Measurements from ENCODE around the gene PPA2. TPM values are rescaled to one million over a fixed set of nuclear protein-coding genes. Genes with fewer than 3 reads are reported as not detected.

PPA2 gene
- polyA plus RNA-seq, 1 donor from 2014 or later = 151 TPM

GRCh38 chr4:105483840-105484239 lies 10.0 kb upstream of the PPA2 start:
- H2AFZ ChIP-seq (ENCODE audit: low read depth, low read length) = no peak overlapping the region
- H3K4me2 ChIP-seq (ENCODE audit: low read length) = no peak overlapping the region
- H3F3A ChIP-seq (ENCODE audit: insufficient read depth, low read length, poor library complexity, severe bottlenecking) = no peaks in the 10 kb centered on the region
- H3K9me3 ChIP-seq (ENCODE audit: low read length) = no peaks in the 10 kb centered on the region
- no peaks in the 10 kb centered on the region for H3K27me3 ChIP-seq (ENCODE audit: insufficient read depth, low read depth, low read length)
- no peaks in the 10 kb centered on the region for H3K9me2 ChIP-seq (ENCODE audit: insufficient read depth, low read length)
- H4K20me1 ChIP-seq (ENCODE audit: insufficient read depth) = no peaks in the 10 kb centered on the region
- no peak overlapping the region for H3K27ac ChIP-seq (ENCODE audit: low read length)
- no peak for TF ChIP-seq RAD21 (conservative IDR thresholded peaks at IDR 0.05)
- no peak for TF ChIP-seq REST (IDR thresholded peaks at IDR 0.05; ENCODE audit: borderline replicate concordance)
- no peak for TF ChIP-seq EZH2 (IDR thresholded peaks at IDR 0.05; ENCODE audit: borderline replicate concordance, insufficient read depth, low read length, poor library complexity, severe bottlenecking)
- TF ChIP-seq SMC3 (conservative IDR thresholded peaks at IDR 0.05; ENCODE audit: poor library complexity) = no peak
- no peak for TF ChIP-seq TAF1 (IDR thresholded peaks at IDR 0.05; ENCODE audit: low read depth)
- no peak for TF ChIP-seq EP300 (conservative IDR thresholded peaks at IDR 0.05; ENCODE audit: poor library complexity, severe bottlenecking)
- no peak for TF ChIP-seq MXI1 (conservative IDR thresholded peaks at IDR 0.05; ENCODE audit: poor library complexity, severe bottlenecking)
- TF ChIP-seq, protein P1, sequence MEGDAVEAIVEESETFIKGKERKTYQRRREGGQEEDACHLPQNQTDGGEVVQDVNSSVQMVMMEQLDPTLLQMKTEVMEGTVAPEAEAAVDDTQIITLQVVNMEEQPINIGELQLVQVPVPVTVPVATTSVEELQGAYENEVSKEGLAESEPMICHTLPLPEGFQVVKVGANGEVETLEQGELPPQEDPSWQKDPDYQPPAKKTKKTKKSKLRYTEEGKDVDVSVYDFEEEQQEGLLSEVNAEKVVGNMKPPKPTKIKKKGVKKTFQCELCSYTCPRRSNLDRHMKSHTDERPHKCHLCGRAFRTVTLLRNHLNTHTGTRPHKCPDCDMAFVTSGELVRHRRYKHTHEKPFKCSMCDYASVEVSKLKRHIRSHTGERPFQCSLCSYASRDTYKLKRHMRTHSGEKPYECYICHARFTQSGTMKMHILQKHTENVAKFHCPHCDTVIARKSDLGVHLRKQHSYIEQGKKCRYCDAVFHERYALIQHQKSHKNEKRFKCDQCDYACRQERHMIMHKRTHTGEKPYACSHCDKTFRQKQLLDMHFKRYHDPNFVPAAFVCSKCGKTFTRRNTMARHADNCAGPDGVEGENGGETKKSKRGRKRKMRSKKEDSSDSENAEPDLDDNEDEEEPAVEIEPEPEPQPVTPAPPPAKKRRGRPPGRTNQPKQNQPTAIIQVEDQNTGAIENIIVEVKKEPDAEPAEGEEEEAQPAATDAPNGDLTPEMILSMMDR (IDR thresholded peaks at IDR 0.05; ENCODE audit: poor library complexity, severe bottlenecking) = no peak
- no peak for TF ChIP-seq POLR2AphosphoS5 (IDR thresholded peaks at IDR 0.05)
- H3K79me2 ChIP-seq (replicated peaks; ENCODE audit: insufficient read depth, low read length) = no peaks in the 10 kb centered on the region
- H3K9ac ChIP-seq (ENCODE audit: low read length) = no peak overlapping the region
- H3K4me3 ChIP-seq (ENCODE audit: low read length) = no peak overlapping the region
- H3K36me3 ChIP-seq (ENCODE audit: insufficient read depth, low read length) = no peaks in the 10 kb centered on the region

DNA sequence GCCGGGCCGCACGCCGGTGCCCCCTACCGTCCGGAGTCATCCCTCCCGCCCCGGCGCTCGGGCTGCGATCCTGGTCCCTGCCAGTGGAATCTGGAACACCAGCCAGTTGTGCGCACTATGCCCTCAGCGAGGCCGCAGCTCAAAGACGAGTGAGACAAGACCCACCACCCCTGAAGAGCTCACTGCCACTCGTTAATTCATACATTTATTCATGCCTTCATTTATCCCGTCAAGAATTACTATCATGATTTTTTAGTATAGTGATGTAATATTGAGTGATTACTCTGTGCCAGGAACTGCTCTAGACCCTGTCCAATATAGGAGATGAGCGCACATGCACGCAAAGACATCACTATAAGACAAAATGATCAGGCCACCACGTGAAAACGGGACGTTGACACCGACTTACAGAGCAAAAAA lies 247 bp upstream of the PPA2 start:
- Histone ChIP-seq H4K20me1 (ENCODE audit: insufficient read depth) (no peaks in the 10 kb centered on the region), H3K4me2 (ENCODE audit: low read length) (no peak overlapping the region), H3K4me3 (ENCODE audit: low read length) (peak overlapping the region; percentile 83), H3K27me3 (ENCODE audit: insufficient read depth, low read depth, low read length) (no peaks in the 10 kb centered on the region), H3K9me2 (ENCODE audit: insufficient read depth, low read length) (no peaks in the 10 kb centered on the region), H3K36me3 (ENCODE audit: insufficient read depth, low read length) (no peaks in the 10 kb centered on the region), H3K9me3 (ENCODE audit: low read length) (no peaks in the 10 kb centered on the region), H3K79me2 (replicated peaks; ENCODE audit: insufficient read depth, low read length) (peaks cover 39% of the 10 kb centered on the region), H3K27ac (ENCODE audit: low read length) (peak overlapping the region; percentile 91), H3F3A (ENCODE audit: insufficient read depth, low read length, poor library complexity, severe bottlenecking) (no peaks in the 10 kb centered on the region), H3K9ac (ENCODE audit: low read length) (peak overlapping the region; percentile 93), H2AFZ (ENCODE audit: low read depth, low read length) (peak overlapping the region; percentile 81)
- TF ChIP-seq RAD21 (conservative IDR thresholded peaks at IDR 0.05) (peak; percentile 24), EZH2 (IDR thresholded peaks at IDR 0.05; ENCODE audit: borderline replicate concordance, insufficient read depth, low read length, poor library complexity, severe bottlenecking) (no peak), SMC3 (conservative IDR thresholded peaks at IDR 0.05; ENCODE audit: poor library complexity) (peak; percentile 73), TAF1 (IDR thresholded peaks at IDR 0.05; ENCODE audit: low read depth) (no peak), EP300 (conservative IDR thresholded peaks at IDR 0.05; ENCODE audit: poor library complexity, severe bottlenecking) (no peak), MXI1 (conservative IDR thresholded peaks at IDR 0.05; ENCODE audit: poor library complexity, severe bottlenecking) (no peak), REST (IDR thresholded peaks at IDR 0.05; ENCODE audit: borderline replicate concordance) (no peak), POLR2AphosphoS5 (IDR thresholded peaks at IDR 0.05) (no peak)
- TF ChIP-seq, protein P1 (IDR thresholded peaks at IDR 0.05; ENCODE audit: poor library complexity, severe bottlenecking) = peak; percentile 92

Measured in neural cell (in vitro differentiated cells).